H1 (cell line): ENCODE data around the gene DMWD. TPM values are rescaled to one million over a fixed set of nuclear protein-coding genes. Genes with fewer than 3 reads are reported as not detected.

Source experiments
- CTCF ChIA-PET: fragments of 300-600 bp; sonication (Branson Sonifier 250); formaldehyde crosslinking; loops from one replicate; lab custom pipeline; 2021; ENCODE audit not compliant: partially characterized antibody; lab: Charles Lee
- POLR2A ChIA-PET: fragments of 300-600 bp; sonication (Branson Sonifier 250); formaldehyde crosslinking; loops from one replicate; lab custom pipeline; 2021; ENCODE audit warnings: inconsistent platforms; ENCODE audit not compliant: partially characterized antibody; lab: Charles Lee
- DNase-seq, 2 experiments: peaks; one replicate each; pipeline versions ENCODE4 v3.0.0 to v3.0.0-alpha.2; 2010 to 2022; ENCODE audit warnings: low spot score in 2 of 2, low read depth in 1 of 2, mixed read lengths in 1 of 2
- FAIRE-seq: peaks from 2 replicates; lab custom pipeline; 2011; peaks lifted over from hg19 to GRCh38; lab: Jason Lieb, UNC
- H2AFZ ChIP-seq: 2 replicates; pipeline ENCODE4 v1.8.1; 2012; ENCODE audit warnings: low read length, inconsistent platforms
- H2AK5ac ChIP-seq: 2 replicates; pipeline ENCODE4 v1.6.1; 2013; ENCODE audit warnings: low read depth, low read length
- H2BK120ac ChIP-seq: replicated peaks from 2 replicates; pipeline ENCODE3; 2013; ENCODE audit warnings: low read depth, low read length, inconsistent platforms
- H2BK12ac ChIP-seq: 2 replicates; pipeline ENCODE4 v1.6.1; 2013; ENCODE audit warnings: low read depth, low read length
- H2BK15ac ChIP-seq: 2 replicates; pipeline ENCODE4 v1.6.1; 2013; ENCODE audit warnings: low read length
- H2BK20ac ChIP-seq: 2 replicates; pipeline ENCODE4 v1.6.1; 2013; ENCODE audit warnings: low read length
- H2BK5ac ChIP-seq: 2 replicates; pipeline ENCODE4 v1.6.1; 2013; ENCODE audit warnings: low read depth, low read length
- H3K14ac ChIP-seq: 2 replicates; pipeline ENCODE4 v1.6.1; 2013; ENCODE audit warnings: inconsistent platforms; ENCODE audit not compliant: insufficient read length
- H3K18ac ChIP-seq: 2 replicates; pipeline ENCODE4 v1.6.1; 2013; ENCODE audit warnings: low read length; ENCODE audit errors: extremely low read depth
- H3K23ac ChIP-seq: 2 replicates; pipeline ENCODE4 v1.6.1; 2013; ENCODE audit warnings: inconsistent platforms; ENCODE audit not compliant: insufficient read length
- H3K23me2 ChIP-seq: 2 replicates; pipeline ENCODE4 v1.6.1; 2013; ENCODE audit warnings: low read depth, low read length
- H3K27ac ChIP-seq: 2 replicates; pipeline ENCODE4 v1.6.1; 2011; ENCODE audit warnings: low read depth, low read length, inconsistent platforms
- H3K27me3 ChIP-seq, 4 experiments: replicated peaks in 1 of 4; 1 replicate in 1 of 4; 2 replicates in 3 of 4; pipeline versions ENCODE4 v1.6.1 to v1.8.1; 2011 to 2013; ENCODE audit warnings: low read length in 3 of 4, mild to moderate bottlenecking in 3 of 4, inconsistent platforms in 2 of 4, mixed read lengths in 2 of 4, moderate library complexity in 1 of 4; ENCODE audit not compliant: control insufficient read depth in 3 of 4, insufficient read depth in 3 of 4; ENCODE audit errors: extremely low read depth in 1 of 4
- H3K36me3 ChIP-seq, 4 experiments: 2 replicates each; pipeline versions ENCODE4 v1.6.1 to v1.8.1; 2011 to 2013; ENCODE audit warnings: mild to moderate bottlenecking in 4 of 4, low read length in 3 of 4, moderate library complexity in 2 of 4, control low read depth in 1 of 4, inconsistent platforms in 1 of 4; ENCODE audit not compliant: insufficient read depth in 4 of 4, control insufficient read depth in 2 of 4
- H3K4ac ChIP-seq: replicated peaks from 2 replicates; pipeline ENCODE3; 2013; ENCODE audit warnings: low read length, low read depth, mixed read lengths, inconsistent platforms; ENCODE audit not compliant: insufficient read length
- H3K4me1 ChIP-seq, 4 experiments: replicated peaks in 1 of 4; 1 replicate in 1 of 4; 2 replicates in 3 of 4; pipeline versions ENCODE4 v1.6.1 to v1.8.1; 2011 to 2013; ENCODE audit warnings: low read length in 3 of 4, inconsistent platforms in 2 of 4, mixed read lengths in 1 of 4; ENCODE audit not compliant: insufficient read depth in 4 of 4, control insufficient read depth in 3 of 4
- H3K4me2 ChIP-seq, 2 experiments: 2 replicates each; pipeline versions ENCODE4 v1.6.1 to v1.8.1; 2011 to 2013; ENCODE audit warnings: low read depth in 2 of 2, low read length in 2 of 2, control low read depth in 1 of 2, inconsistent platforms in 1 of 2, mild to moderate bottlenecking in 1 of 2; ENCODE audit not compliant: insufficient read depth in 1 of 2
- H3K4me3 ChIP-seq, 4 experiments: fragments of 200-600, 300-600 bp in 1 of 4; sonication (generic), shearing (Covaris generic), sonication (Bioruptor Twin) in 1 of 4; 2 replicates each; pipeline versions ENCODE4 v1.5.1 to v1.8.1; 2011 to 2016; ENCODE audit warnings: low read length in 4 of 4, low read depth in 3 of 4, control low read depth in 2 of 4, inconsistent platforms in 2 of 4, mild to moderate bottlenecking in 2 of 4, mixed read lengths in 1 of 4, moderate library complexity in 1 of 4; ENCODE audit not compliant: insufficient read depth in 2 of 4; ENCODE audit errors: extremely low read depth in 1 of 4
- H3K56ac ChIP-seq: replicated peaks from 2 replicates; pipeline ENCODE3; 2013; ENCODE audit warnings: low read depth, mild to moderate bottlenecking, mixed read lengths, low read length, inconsistent platforms; ENCODE audit not compliant: insufficient read length
- H3K79me1 ChIP-seq: 2 replicates; pipeline ENCODE4 v1.6.1; 2013; ENCODE audit warnings: low read depth, low read length, control low read depth
- H3K79me2 ChIP-seq, 2 experiments: 2 replicates each; pipeline versions ENCODE4 v1.6.1 to v1.8.1; 2012 to 2013; ENCODE audit warnings: low read length in 2 of 2, mild to moderate bottlenecking in 2 of 2, inconsistent platforms in 1 of 2; ENCODE audit not compliant: insufficient read depth in 2 of 2, control insufficient read depth in 1 of 2
- H3K9ac ChIP-seq, 4 experiments: replicated peaks in 1 of 4; 1 replicate in 1 of 4; 2 replicates in 3 of 4; pipeline versions ENCODE4 v1.6.1 to v1.8.1; 2011 to 2013; ENCODE audit warnings: low read depth in 3 of 4, low read length in 3 of 4, control low read depth in 2 of 4, mild to moderate bottlenecking in 2 of 4, moderate library complexity in 2 of 4, inconsistent platforms in 1 of 4; ENCODE audit errors: extremely low read depth in 1 of 4
- H3K9me3 ChIP-seq, 2 experiments: 2 replicates each; pipeline versions ENCODE4 v1.6.1 to v1.8.1; 2012 to 2013; ENCODE audit warnings: mild to moderate bottlenecking in 2 of 2, moderate library complexity in 2 of 2, control low read depth in 1 of 2, inconsistent platforms in 1 of 2, low read depth in 1 of 2, low read length in 1 of 2, mixed read lengths in 1 of 2; ENCODE audit not compliant: insufficient read depth in 2 of 2
- H4K20me1 ChIP-seq, 2 experiments: replicated peaks in 1 of 2; 2 replicates each; pipeline versions ENCODE3 to v1.8.1; 2011 to 2013; ENCODE audit warnings: inconsistent platforms in 2 of 2, low read length in 2 of 2, mild to moderate bottlenecking in 1 of 2; ENCODE audit not compliant: insufficient read depth in 2 of 2, control insufficient read depth in 1 of 2
- H4K5ac ChIP-seq: 2 replicates; pipeline ENCODE4 v1.6.1; 2013; ENCODE audit warnings: low read length, low read depth, mixed read lengths, inconsistent platforms; ENCODE audit not compliant: insufficient read length
- H4K8ac ChIP-seq: 2 replicates; pipeline ENCODE4 v1.8.0; 2013; ENCODE audit warnings: mild to moderate bottlenecking, moderate library complexity, low read length, inconsistent platforms; ENCODE audit not compliant: insufficient read depth; ENCODE audit errors: extremely low read depth
- H4K91ac ChIP-seq: replicated peaks from 2 replicates; pipeline ENCODE3; 2013; ENCODE audit warnings: low read length, mixed read lengths, inconsistent platforms; ENCODE audit not compliant: insufficient read length
- CHD1 ChIP-seq: IDR thresholded peaks from 2 replicates; pipeline ENCODE4 v1.6.1; 2012; ENCODE audit warnings: low read depth, low read length, improper control_type of control experiment
- CTBP2 ChIP-seq: IDR thresholded peaks from 2 replicates; pipeline ENCODE4 v1.7.0; 2011; ENCODE audit warnings: borderline replicate concordance, mild to moderate bottlenecking, moderate library complexity, mixed read lengths, low read length; ENCODE audit not compliant: insufficient read depth, insufficient read length
- FOSL1 ChIP-seq: IDR thresholded peaks from 2 replicates; pipeline ENCODE4 v1.6.1; 2011; ENCODE audit warnings: mild to moderate bottlenecking, low read depth, low read length, moderate library complexity; ENCODE audit not compliant: insufficient read depth
- GTF2F1 ChIP-seq: IDR thresholded peaks from 2 replicates; pipeline ENCODE4 v1.6.1; 2012; ENCODE audit warnings: low read depth, low read length, improper control_type of control experiment, borderline replicate concordance
- KDM4A ChIP-seq: IDR thresholded peaks from one replicate; pipeline ENCODE4 v1.7.1; 2012; ENCODE audit warnings: low read depth, mild to moderate bottlenecking, moderate library complexity, low read length, inconsistent platforms; ENCODE audit not compliant: severe bottlenecking
- NRF1 ChIP-seq: IDR thresholded peaks from 2 replicates; pipeline ENCODE4 v1.6.1; 2011; ENCODE audit warnings: mild to moderate bottlenecking, low read depth, low read length, improper control_type of control experiment
- POLR2A ChIP-seq, 2 experiments: IDR thresholded peaks; 1 replicate in 1 of 2; 2 replicates in 1 of 2; pipeline ENCODE4 v1.6.1; 2011; ENCODE audit warnings: low read depth in 2 of 2, low read length in 2 of 2, mild to moderate bottlenecking in 2 of 2; ENCODE audit errors: control extremely low read depth in 1 of 2
- RAD21 ChIP-seq, 2 experiments: IDR thresholded peaks in 1 of 2; conservative IDR thresholded peaks in 1 of 2; 2 replicates each; pipeline ENCODE4 v1.6.1; 2011; ENCODE audit warnings: low read depth in 2 of 2, low read length in 2 of 2, improper control_type of control experiment in 1 of 2, inconsistent platforms in 1 of 2, mild to moderate bottlenecking in 1 of 2, moderate library complexity in 1 of 2
- SIN3A ChIP-seq, 2 experiments: IDR thresholded peaks in 1 of 2; conservative IDR thresholded peaks in 1 of 2; 2 replicates each; pipeline ENCODE4 v1.6.1; 2011 to 2012; ENCODE audit warnings: low read length in 2 of 2, improper control_type of control experiment in 1 of 2, low read depth in 1 of 2, mild to moderate bottlenecking in 1 of 2
- SIRT6 ChIP-seq: IDR thresholded peaks from one replicate; pipeline ENCODE4 v1.7.1; 2012; ENCODE audit warnings: low read length, inconsistent platforms
- SP2 ChIP-seq: IDR thresholded peaks from 2 replicates; pipeline ENCODE4 v1.6.1; 2012; ENCODE audit warnings: mild to moderate bottlenecking, low read length, inconsistent platforms
- SRF ChIP-seq: IDR thresholded peaks from 2 replicates; pipeline ENCODE4 v1.6.1; 2011; ENCODE audit warnings: mild to moderate bottlenecking, low read depth, low read length, moderate library complexity
- WGBS, 2 experiments: shearing (Covaris generic) in 1 of 2; methylation state at CpG; one replicate each; pipeline versions ENCODE4 v1.1.6 to v1.1.7; 2013 to 2015; ENCODE audit warnings: low lambda C conversion rate in 2 of 2, mixed read lengths in 2 of 2, inconsistent platforms in 1 of 2, low coverage in 1 of 2, missing lambda C conversion rate in 1 of 2; ENCODE audit not compliant: insufficient replicate concordance in 2 of 2, insufficient coverage in 1 of 2, insufficient read length in 1 of 2; ENCODE audit errors: extremely low coverage in 1 of 2, missing lambda C conversion rate in 1 of 2; 5-methylcytosine and 5-hydroxymethylcytosine counted together
- polyA plus RNA-seq, 7 experiments: library from polyadenylated mRNA; depleted of rRNA in 3 of 7; stranded (reverse) in 5 of 7; unstranded in 2 of 7; fragments of >200 nt in 5 of 7; fragments of 200-250 nt in 2 of 7; gene quantifications; 1 replicate in 5 of 7; 2 replicates in 1 of 7; 4 replicates in 1 of 7; pipeline versions ENCODE4 v1.2.1 to v1.2.3, GENCODE V29; 2011 to 2013; ENCODE audit warnings: missing spikeins in 2 of 7, mixed read lengths in 2 of 7
- total RNA-seq: library from RNA; stranded (reverse); fragmentation: NEBNext Ultra II Directional; extraction: Animal tissue kit (Norgen Biotek cat#: 25700); gene quantifications from 2 replicates; pipeline ENCODE4 v1.2.1, GENCODE V29; 2021

DMWD gene
- total and polyA plus RNA-seq, 2 of the 8 experiments (the other 6 are each of a cell fraction or from before 2014, with no cell fraction given), result 13.6 to 41.0 TPM

DNA sequence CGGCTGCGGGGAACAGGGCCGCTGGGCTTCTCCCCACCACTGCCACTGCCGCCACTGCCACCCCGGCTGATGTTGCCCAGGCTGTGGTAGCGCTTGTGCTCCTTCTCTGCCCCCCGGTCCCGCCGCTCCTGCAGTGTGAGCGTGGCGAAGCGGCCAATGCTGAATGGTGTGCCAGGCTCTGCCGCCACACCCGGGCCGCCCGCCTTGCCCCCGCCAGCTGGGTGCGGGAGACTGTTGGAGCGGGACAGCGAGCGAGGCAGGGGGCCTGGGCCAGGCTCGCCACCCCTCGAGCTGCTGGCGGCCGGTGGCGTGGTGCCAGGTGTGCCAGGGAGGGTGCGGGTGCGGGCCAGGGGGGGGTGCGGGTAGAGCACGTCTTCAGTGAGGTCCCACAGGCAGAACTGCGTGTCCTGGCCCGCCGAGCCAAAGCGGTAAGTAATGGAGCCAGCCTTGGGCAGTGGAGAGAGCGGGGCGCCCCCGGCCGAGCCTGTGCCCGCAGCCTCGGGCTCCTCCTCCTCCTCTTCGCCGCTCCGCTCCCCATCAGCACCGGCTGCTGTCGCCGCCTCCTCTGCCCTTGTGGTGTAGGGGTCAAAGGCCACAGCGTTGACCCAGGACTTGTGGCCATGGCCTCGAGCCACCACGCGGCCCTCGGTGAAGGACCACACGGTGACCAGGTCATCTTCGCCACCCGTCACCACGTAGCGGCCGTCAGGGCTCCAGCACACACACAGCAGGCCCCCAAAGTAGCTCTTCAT, 6.7 kb downstream of the DMWD start:
- peaks cover 4% of the 10 kb centered on the region; the same call in 1 of the 2 replicates for H3K79me1 ChIP-seq
- H2BK5ac ChIP-seq, result no peak overlapping the region
- H3K36me3 ChIP-seq, result peaks cover 4 to 32% (median 18%) of the 10 kb centered on the region in 4 experiments; a peak in 6 of 8 replicates
- H4K5ac ChIP-seq, result no peak overlapping the region
- no peaks in the 10 kb centered on the region for H3K79me2 ChIP-seq
- no peak overlapping the region for H3K14ac ChIP-seq
- no peaks in the 10 kb centered on the region for H3K23me2 ChIP-seq
- H3K56ac ChIP-seq, result no peak overlapping the region
- H3K4me2 ChIP-seq, result no peak overlapping the region
- WGBS, 2 experiments, result 92% methylated on average over 37 of the region's 57 CpGs; no CpG with 5 or more reads in 1 of the 2 experiments
- peaks cover 0 to 11% (median 7%) of the 10 kb centered on the region in 4 experiments; a peak in 4 of 7 replicates for H3K4me1 ChIP-seq
- H3K27ac ChIP-seq, result no peak overlapping the region
- H4K8ac ChIP-seq, result no peak overlapping the region; the same call in 1 of the 2 replicates
- no peak overlapping the region for H2AFZ ChIP-seq
- DNase-seq, result no peak
- no peak overlapping the region for H3K18ac ChIP-seq
- peaks cover 11 to 20% of the 10 kb centered on the region in 2 experiments for H4K20me1 ChIP-seq
- no peak for FAIRE-seq
- no peak overlapping the region for H2BK15ac ChIP-seq
- H2BK20ac ChIP-seq, result no peak overlapping the region
- no peak overlapping the region for H2AK5ac ChIP-seq
- no peak overlapping the region for H3K9ac ChIP-seq
- H3K23ac ChIP-seq, result no peak overlapping the region
- CTCF ChIA-PET, result interaction anchor here (1.6 to 2.7 kb wide), 3 partner anchors 12 to 22 kb away, joined by 3 to 9 read pairs (median 8); no protein-coding TSS in a partner anchor
- H2BK120ac ChIP-seq, result no peak overlapping the region
- H3K9me3 ChIP-seq, result no peaks in the 10 kb centered on the region
- H3K27me3 ChIP-seq, result no peaks in the 10 kb centered on the region
- no peak overlapping the region for H4K91ac ChIP-seq
- POLR2A ChIA-PET, result interaction anchor here (1.1 to 1.5 kb wide), 4 partner anchors 9 to 14 kb away, joined by 3 read pairs; no protein-coding TSS in a partner anchor
- H3K4me3 ChIP-seq, result no peak overlapping the region
- H2BK12ac ChIP-seq, result no peak overlapping the region
- H3K4ac ChIP-seq, result no peak overlapping the region
- no peak for TF ChIP-seq CTBP2
- TF ChIP-seq POLR2A (IDR thresholded peaks at IDR 0.05; ENCODE audit: control extremely low read depth in 1 of 2, low read depth in 2 of 2, low read length in 2 of 2), result no peak
- no peak for TF ChIP-seq NRF1
- no peak for TF ChIP-seq CHD1
- no peak for TF ChIP-seq GTF2F1
- no peak for TF ChIP-seq SRF
- TF ChIP-seq SIRT6, result no peak
- no peak for TF ChIP-seq SIN3A (conservative IDR thresholded peaks at IDR 0.05 in 1 of 2, IDR thresholded peaks at IDR 0.05 in 1 of 2; ENCODE audit: low read depth in 1 of 2, low read length in 2 of 2)
- TF ChIP-seq RAD21 (IDR thresholded peaks at IDR 0.05 in 1 of 2, conservative IDR thresholded peaks at IDR 0.05 in 1 of 2; ENCODE audit: low read depth in 2 of 2, low read length in 2 of 2), result no peak
- no peak for TF ChIP-seq KDM4A
- TF ChIP-seq SP2, result no peak
- TF ChIP-seq FOSL1, result no peak
